Loucy (cell line): ENCODE results near the gene VAT1L.

Experiments
- EZH2phosphoT487 ChIP-seq: fragments of 200-600 bp; IDR thresholded peaks from 2 replicates; pipeline ENCODE4 v1.6.1; 2018; ENCODE audit warnings: antibody characterized with exemption, mild to moderate bottlenecking, moderate library complexity, borderline replicate concordance
- TF ChIP-seq, protein P1 (sequence below): fragments of 200-600 bp; sonication (generic); conservative IDR thresholded peaks from 2 replicates; pipeline ENCODE4 v1.5.1; 2014; ENCODE audit warnings: mild to moderate bottlenecking, antibody characterized with exemption, low read length

- TF ChIP-seq, protein P1, sequence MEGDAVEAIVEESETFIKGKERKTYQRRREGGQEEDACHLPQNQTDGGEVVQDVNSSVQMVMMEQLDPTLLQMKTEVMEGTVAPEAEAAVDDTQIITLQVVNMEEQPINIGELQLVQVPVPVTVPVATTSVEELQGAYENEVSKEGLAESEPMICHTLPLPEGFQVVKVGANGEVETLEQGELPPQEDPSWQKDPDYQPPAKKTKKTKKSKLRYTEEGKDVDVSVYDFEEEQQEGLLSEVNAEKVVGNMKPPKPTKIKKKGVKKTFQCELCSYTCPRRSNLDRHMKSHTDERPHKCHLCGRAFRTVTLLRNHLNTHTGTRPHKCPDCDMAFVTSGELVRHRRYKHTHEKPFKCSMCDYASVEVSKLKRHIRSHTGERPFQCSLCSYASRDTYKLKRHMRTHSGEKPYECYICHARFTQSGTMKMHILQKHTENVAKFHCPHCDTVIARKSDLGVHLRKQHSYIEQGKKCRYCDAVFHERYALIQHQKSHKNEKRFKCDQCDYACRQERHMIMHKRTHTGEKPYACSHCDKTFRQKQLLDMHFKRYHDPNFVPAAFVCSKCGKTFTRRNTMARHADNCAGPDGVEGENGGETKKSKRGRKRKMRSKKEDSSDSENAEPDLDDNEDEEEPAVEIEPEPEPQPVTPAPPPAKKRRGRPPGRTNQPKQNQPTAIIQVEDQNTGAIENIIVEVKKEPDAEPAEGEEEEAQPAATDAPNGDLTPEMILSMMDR: no peak
- TF ChIP-seq EZH2phosphoT487: no peak
These were observed 61.4 kb downstream of the VAT1L start for GRCh38 chr16:77849646-77850258.
